GM19240 (cell line): Measurements from ENCODE around the gene SPAM1.
"Not testable (repeated sequence)": the region's sequence is repeated elsewhere in the genome, so short reads cannot be mapped to it uniquely, and the experiment has no call there.

Source experiments
- DNase-seq: peaks from one replicate; pipeline ENCODE4 v3.0.0; 2011; ENCODE audit warnings: low spot score; ENCODE audit not compliant: insufficient read length

Gene SPAM1

DNA sequence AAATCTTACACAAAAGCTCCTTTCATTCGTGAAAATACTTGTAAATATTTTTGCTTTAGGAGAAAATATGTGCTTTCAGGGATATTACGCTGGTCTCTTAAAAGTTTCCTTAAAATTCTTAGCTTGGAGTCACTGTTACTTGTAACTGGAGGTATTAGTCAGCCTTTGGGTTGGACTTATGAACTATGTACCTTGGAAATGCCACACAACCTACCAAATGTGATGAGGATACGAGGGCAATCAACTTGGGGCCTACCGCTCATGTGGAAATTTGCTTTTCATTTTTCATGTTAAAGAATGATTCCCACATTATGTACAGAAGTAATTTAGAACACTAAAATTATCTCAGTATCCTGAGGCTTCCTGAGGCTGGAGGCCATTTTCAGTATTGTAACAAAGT lies 23.1 kb downstream of the SPAM1 start:
- no peak for DNase-seq

DNA sequence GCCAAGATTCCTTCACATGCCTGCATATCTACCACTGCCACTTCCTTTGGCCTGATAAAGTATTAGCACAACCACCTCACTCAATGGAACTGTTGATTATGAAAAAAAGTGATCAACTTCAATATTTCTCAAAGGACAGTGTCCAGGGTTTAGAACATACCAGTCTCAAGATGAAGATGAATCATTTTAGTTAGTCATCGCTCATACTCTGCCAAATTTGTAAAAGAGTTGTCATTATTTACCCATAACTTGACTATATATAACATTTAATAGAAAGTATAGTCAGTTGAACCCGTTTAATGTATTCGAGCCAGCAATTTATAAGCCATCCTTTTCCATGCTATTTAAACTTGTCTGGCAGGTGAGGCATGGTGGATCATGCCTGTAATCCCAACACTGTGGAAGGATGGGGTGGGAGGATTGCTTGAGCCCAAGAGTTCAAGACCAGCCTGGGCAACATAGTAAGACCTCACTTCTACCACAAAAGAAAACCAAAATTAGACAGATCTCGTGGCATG lies 33.2 kb downstream of the SPAM1 start:
- DNase-seq: no peak

GRCh38 chr7:123961771-123962170 lies 36.7 kb downstream of the SPAM1 start:
- DNase-seq: no peak

- no peak for DNase-seq
Measured at GRCh38 chr7:123966936-123967335, 41.9 kb downstream of the SPAM1 start.

DNA sequence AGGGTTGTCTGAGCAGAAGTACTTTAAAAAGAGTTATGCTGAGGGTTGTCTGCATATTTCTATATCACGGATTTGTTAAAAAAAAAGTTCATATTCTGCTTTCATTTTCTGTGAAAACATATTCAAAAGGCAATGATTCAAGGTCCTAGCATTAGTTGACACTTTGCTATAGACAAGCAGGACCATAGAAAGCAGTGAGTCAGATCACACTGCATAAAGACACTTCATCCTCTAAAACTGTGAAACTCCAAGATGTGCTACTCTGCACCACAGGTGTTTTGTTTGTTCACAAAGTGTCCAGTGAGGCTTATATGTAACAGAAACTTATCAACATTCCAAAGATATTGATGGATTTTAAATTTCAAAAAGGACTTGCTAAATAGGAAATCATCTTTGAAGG lies 47.0 kb downstream of the SPAM1 start:
- DNase-seq: no peak

DNA sequence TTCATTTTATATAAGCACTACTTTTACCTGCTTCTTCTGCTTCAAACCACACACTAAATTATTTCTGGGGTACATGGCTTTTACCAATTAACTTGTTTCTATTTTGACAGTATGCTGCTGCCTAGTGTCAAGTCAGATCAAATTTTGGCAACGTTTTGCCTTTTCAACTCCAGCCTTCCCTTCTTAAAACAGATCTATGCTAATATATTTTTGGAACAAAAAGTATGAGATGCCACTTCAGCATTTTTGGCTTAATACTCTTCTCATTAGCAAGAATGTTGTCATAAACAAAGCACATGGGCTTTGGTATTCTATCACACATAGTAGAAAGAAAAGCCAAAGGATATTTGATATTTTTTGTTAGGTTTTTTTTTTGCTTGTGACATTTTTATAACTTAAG lies 47.8 kb downstream of the SPAM1 start:
- DNase-seq: no peak

- no peak for DNase-seq
Measured at GRCh38 chr7:123974326-123974908, 49.4 kb downstream of the SPAM1 start.

GRCh38 chr7:123975084-123975483 lies 50.0 kb downstream of the SPAM1 start:
- no peak for DNase-seq

DNA sequence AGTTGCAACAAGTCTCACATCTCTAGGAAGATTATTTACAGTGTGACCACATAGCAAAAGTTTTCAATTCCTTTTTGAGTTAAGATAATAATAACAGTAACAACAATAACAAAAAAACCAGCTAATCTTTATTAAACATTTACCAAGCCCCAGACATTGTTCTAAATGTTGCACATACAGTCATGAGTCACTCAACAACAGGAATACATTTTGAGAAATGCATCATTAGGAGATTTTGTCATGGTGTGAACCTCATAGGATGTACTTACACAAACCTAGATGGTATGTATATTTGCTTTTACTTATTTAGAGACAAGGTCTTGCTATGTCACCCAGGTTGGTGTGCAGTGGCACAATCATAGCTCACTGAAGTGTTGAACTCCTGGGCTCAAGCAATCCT lies 52.0 kb downstream of the SPAM1 start:
- no peak for DNase-seq

GRCh38 chr7:123979876-123980275 lies 54.8 kb downstream of the SPAM1 start:
- DNase-seq: no peak

GRCh38 chr7:123987445-123987844 lies 62.4 kb downstream of the SPAM1 start:
- DNase-seq: no peak

GRCh38 chr7:123992913-123993518 lies 68.0 kb downstream of the SPAM1 start:
- DNase-seq: no peak

DNA sequence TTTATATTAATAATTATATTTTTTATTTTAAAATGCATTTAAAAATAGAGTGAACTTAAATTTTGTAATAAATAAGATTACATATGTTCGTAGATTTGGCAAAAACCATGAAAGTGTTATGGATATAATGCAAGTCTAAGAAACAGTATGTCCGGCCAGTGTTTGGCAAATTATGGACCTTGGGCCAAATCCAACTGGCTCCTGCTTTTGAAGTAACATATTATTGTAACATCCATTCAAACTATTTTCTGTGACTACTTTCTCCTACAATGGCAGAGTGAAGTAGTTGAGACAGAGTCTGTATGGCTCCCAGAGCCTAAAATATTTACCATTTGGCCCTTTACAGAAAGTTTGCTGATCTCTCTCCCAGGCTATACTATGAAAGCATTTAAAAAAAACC lies 69.0 kb downstream of the SPAM1 start:
- DNase-seq: no peak

- DNase-seq: no peak
Measured at GRCh38 chr7:123994449-123994848, 69.4 kb downstream of the SPAM1 start.

GRCh38 chr7:123995617-123996326 lies 70.7 kb downstream of the SPAM1 start:
- no peak for DNase-seq

DNA sequence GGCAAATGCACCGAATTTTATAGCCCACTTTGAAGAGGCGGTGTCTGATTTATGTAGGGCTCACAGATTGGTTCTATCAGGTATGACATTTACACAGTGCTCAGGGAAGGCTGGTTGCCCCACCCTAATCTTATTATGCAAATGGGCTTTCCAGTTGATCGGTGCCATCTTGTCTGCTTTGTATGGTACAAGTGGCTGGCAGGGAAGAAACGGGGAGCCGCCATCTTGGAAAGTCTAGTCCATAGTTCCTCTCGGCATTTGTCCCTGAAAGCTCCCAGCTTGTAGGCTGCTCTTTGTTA lies 71.2 kb downstream of the SPAM1 start:
- DNase-seq: no peak

GRCh38 chr7:123998921-123999320 lies 73.9 kb downstream of the SPAM1 start:
- DNase-seq: no peak

- no peak for DNase-seq
Measured at GRCh38 chr7:123999703-124000102, 74.7 kb downstream of the SPAM1 start.

- not testable (repeated sequence) for DNase-seq
Measured at GRCh38 chr7:124008296-124008695, 83.3 kb downstream of the SPAM1 start.

DNA sequence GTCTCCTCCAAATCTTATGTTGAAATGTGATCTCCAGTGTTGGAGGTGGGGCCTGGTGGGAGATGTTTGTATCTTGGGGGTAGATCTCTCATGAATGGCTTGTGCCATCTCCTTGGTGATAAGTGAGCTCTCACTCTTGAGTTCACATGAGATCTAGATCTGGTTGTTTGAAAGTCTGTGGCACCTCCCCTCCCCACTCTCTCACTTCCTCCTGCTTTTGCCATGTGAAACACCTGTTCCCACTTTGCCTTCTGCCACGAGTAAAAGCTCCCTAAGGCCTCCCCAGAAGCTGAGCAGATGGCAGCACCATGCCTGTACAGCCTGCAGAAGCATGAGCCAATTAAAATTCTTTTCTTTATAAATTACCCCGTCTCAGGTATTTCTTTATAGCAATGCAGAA lies 84.3 kb downstream of the SPAM1 start:
- DNase-seq: no peak
